ENCODE measurements around the gene KLHL2.

Gene KLHL2

DNA sequence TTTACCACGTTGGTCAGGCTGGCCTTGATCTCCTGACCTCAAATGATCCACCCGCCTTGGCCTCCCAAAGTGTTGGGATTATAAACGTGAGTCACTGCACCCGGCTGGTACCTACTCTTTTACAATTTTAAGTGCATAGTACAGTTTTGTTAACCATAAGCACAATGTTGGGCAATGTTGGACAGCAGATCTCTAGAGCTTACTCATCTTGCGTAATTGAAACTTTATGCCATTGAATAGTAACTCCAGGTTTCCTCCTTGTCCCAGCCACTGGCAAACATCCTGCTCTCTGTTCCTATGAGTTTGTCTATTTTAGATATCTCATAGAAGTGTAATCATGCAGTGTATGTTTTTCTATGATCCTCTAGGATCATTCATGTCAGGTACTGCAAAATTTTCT lies 162.2 kb downstream of the KLHL2 start:
- DNase-seq (ENCODE audit: low spot score): no peak

- DNase-seq (ENCODE audit: low spot score): no peak
These were observed 163.2 kb downstream of the KLHL2 start for GRCh38 chr4:165370530-165370929.
